NB4 (cell line): ENCODE data around the gene DNMT3A.

Source experiments
- DNase-seq: peaks from one replicate; pipeline ENCODE4 v3.0.0; 2010; ENCODE audit warnings: low read depth
- H3K4me3 ChIP-seq: one replicate; pipeline ENCODE4 v1.5.1; 2011; ENCODE audit warnings: mild to moderate bottlenecking, low read depth, low read length, moderate library complexity
- CTCF ChIP-seq: IDR thresholded peaks from one replicate; pipeline ENCODE4 v1.5.1; 2012; ENCODE audit warnings: low read depth, low read length
- MAX ChIP-seq: IDR thresholded peaks from 2 replicates; pipeline ENCODE4 v1.6.1; 2011; ENCODE audit warnings: low read depth, low read length
- MYC ChIP-seq: IDR thresholded peaks from 2 replicates; pipeline ENCODE4 v1.6.1; 2011; ENCODE audit warnings: low read depth, low read length
- POLR2A ChIP-seq: IDR thresholded peaks from 2 replicates; pipeline ENCODE4 v1.6.1; 2011; ENCODE audit warnings: mild to moderate bottlenecking; ENCODE audit not compliant: insufficient read length; ENCODE audit errors: extremely low read depth

Gene DNMT3A

GRCh38 chr2:25369876-25370275 is 28.2 kb upstream of the DNMT3A start:
- H3K4me3 ChIP-seq, result no peak overlapping the region
- no peak for TF ChIP-seq CTCF
- no peak for TF ChIP-seq POLR2A
- no peak for TF ChIP-seq MYC
- TF ChIP-seq MAX, result no peak
- DNase-seq, result no peak

- H3K4me3 ChIP-seq, result no peak overlapping the region
- no peak for DNase-seq
- no peak for TF ChIP-seq MYC
Observed at GRCh38 chr2:25369439-25369838, 27.7 kb upstream of the DNMT3A start.

DNA sequence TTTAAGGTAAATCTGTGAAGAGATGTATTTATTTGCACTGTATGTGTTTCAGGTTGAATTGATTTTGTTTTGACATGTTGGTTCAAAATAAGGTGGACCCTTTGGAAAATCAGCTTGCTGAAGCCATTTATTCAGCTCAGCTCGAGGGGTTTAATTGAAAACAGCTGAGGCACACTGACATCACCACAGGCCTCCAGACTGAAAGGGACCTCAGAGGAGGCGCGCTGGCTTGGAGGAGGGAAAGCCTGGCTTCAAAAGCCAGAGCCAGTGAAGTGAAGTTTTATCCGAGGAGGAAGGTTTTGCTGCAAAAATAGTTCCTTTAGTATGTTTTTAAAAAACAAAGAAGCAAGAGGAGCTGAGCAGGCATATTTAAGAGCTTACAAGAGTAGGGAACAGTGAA is 26.9 kb upstream of the DNMT3A start:
- H3K4me3 ChIP-seq, result no peak overlapping the region
- TF ChIP-seq MAX (no peak), MYC (no peak), CTCF (no peak), POLR2A (no peak)
- DNase-seq, result no peak

GRCh38 chr2:25367296-25367695 is 25.6 kb upstream of the DNMT3A start:
- no peak for TF ChIP-seq CTCF
- no peak for TF ChIP-seq MYC
- TF ChIP-seq POLR2A, result no peak
- no peak for TF ChIP-seq MAX
- DNase-seq, result no peak
- no peak overlapping the region for H3K4me3 ChIP-seq

- no peak for DNase-seq
- TF ChIP-seq MAX (no peak), MYC (no peak)
- no peak overlapping the region for H3K4me3 ChIP-seq
Observed at GRCh38 chr2:25366629-25367028, 24.9 kb upstream of the DNMT3A start.

GRCh38 chr2:25365241-25365640 is 23.5 kb upstream of the DNMT3A start:
- H3K4me3 ChIP-seq, result no peak overlapping the region
- TF ChIP-seq CTCF (no peak), MYC (no peak), POLR2A (no peak), MAX (no peak)
- no peak for DNase-seq

GRCh38 chr2:25363733-25364132 is 22.0 kb upstream of the DNMT3A start:
- DNase-seq, result no peak
- no peak overlapping the region for H3K4me3 ChIP-seq
- no peak for TF ChIP-seq MYC
- no peak for TF ChIP-seq CTCF
- no peak for TF ChIP-seq POLR2A
- TF ChIP-seq MAX, result no peak
